HG03571 (cell line): Measurements from ENCODE around the gene LRRC61.

Experiments
- ATAC-seq: cut with Tn5 transposase; IDR thresholded peaks from one replicate; pipeline ENCODE4 v1.9.1; 2021; ENCODE audit not compliant: unreplicated experiment

The LRRC61 gene

GRCh38 chr7:150346922-150347321 lies 23.8 kb downstream of the LRRC61 start:
- no peak for ATAC-seq

GRCh38 chr7:150351587-150352194 lies 28.5 kb downstream of the LRRC61 start:
- ATAC-seq: no peak

- no peak for ATAC-seq
These were observed 32.5 kb downstream of the LRRC61 start for GRCh38 chr7:150355666-150356059.

- no peak for ATAC-seq
These were observed 33.2 kb downstream of the LRRC61 start for GRCh38 chr7:150356265-150356897.

- no peak for ATAC-seq
These were observed 34.1 kb downstream of the LRRC61 start for GRCh38 chr7:150357270-150357669.

- ATAC-seq: no peak
These were observed 34.7 kb downstream of the LRRC61 start for GRCh38 chr7:150357771-150358427.

GRCh38 chr7:150358433-150358832 lies 35.3 kb downstream of the LRRC61 start:
- ATAC-seq: no peak

GRCh38 chr7:150358988-150359621 lies 36.0 kb downstream of the LRRC61 start:
- ATAC-seq: no peak

- ATAC-seq: no peak
These were observed 36.6 kb downstream of the LRRC61 start for GRCh38 chr7:150359622-150360362.

- no peak for ATAC-seq
These were observed 37.4 kb downstream of the LRRC61 start for GRCh38 chr7:150360363-150361058.

GRCh38 chr7:150361402-150361801 lies 38.2 kb downstream of the LRRC61 start:
- no peak for ATAC-seq

GRCh38 chr7:150361807-150362621 lies 38.9 kb downstream of the LRRC61 start:
- no peak for ATAC-seq

GRCh38 chr7:150363370-150363769 lies 40.2 kb downstream of the LRRC61 start:
- ATAC-seq: no peak

- ATAC-seq: peak; percentile 31
These were observed 40.7 kb downstream of the LRRC61 start for GRCh38 chr7:150363872-150364271.

- no peak for ATAC-seq
These were observed 42.0 kb downstream of the LRRC61 start for GRCh38 chr7:150365194-150365593.

- ATAC-seq: no peak
These were observed 42.7 kb downstream of the LRRC61 start for GRCh38 chr7:150365673-150366398.

GRCh38 chr7:150367677-150368095 lies 44.5 kb downstream of the LRRC61 start:
- ATAC-seq: no peak

- peak; percentile 42 for ATAC-seq
These were observed 45.1 kb downstream of the LRRC61 start, which contains the start of gene REPIN1 for GRCh38 chr7:150368096-150368883. REPIN1 (plus strand) TSS chr7:150368822; CDS start chr7:150369712, 890 bp downstream.
